ENCODE measurements around the gene TEAD4.
A peak's percentile ranks its signal among the peaks of the same experiment; 100 is the strongest.

TEAD4 gene

GRCh38 chr12:2960390-2960956, 1.3 kb downstream of the TEAD4 start:
- peak overlapping the region; percentile 99 for H3K27ac ChIP-seq
- TF ChIP-seq, protein P1, sequence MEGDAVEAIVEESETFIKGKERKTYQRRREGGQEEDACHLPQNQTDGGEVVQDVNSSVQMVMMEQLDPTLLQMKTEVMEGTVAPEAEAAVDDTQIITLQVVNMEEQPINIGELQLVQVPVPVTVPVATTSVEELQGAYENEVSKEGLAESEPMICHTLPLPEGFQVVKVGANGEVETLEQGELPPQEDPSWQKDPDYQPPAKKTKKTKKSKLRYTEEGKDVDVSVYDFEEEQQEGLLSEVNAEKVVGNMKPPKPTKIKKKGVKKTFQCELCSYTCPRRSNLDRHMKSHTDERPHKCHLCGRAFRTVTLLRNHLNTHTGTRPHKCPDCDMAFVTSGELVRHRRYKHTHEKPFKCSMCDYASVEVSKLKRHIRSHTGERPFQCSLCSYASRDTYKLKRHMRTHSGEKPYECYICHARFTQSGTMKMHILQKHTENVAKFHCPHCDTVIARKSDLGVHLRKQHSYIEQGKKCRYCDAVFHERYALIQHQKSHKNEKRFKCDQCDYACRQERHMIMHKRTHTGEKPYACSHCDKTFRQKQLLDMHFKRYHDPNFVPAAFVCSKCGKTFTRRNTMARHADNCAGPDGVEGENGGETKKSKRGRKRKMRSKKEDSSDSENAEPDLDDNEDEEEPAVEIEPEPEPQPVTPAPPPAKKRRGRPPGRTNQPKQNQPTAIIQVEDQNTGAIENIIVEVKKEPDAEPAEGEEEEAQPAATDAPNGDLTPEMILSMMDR (conservative IDR thresholded peaks at IDR 0.05): no peak

DNA sequence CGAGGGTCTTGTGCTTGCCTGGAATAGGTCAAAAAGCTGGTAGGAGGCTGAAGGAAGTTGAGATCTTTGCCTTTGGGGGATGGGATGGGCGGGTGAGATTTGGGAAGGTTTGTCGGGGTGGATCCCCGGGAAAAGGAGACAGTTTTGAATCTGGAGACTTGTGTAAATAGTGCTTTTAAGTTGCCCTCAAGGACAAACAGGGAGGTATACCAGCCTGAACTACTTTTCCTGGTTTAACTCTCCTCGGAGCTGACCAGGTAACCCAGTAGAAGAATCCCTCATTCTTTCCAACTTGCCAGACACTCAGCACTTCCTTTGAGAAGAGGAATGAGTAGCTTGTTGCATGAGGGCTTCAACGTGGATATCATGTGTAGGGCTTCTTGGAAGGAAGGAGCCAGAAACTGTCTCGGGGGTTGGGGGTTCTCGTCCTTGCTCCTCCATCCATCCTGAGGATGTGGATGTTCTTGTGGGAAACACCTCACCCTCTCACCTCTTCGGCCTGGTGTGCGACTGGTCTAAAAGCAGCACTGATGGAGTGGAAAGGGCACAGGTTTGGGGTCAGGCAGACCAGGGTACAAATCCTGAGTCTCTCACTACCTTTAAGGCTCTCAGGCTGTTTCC, 1.9 kb downstream of the TEAD4 start:
- TF ChIP-seq, protein P1 (conservative IDR thresholded peaks at IDR 0.05): no peak
- peak overlapping the region; percentile 99 for H3K27ac ChIP-seq

DNA sequence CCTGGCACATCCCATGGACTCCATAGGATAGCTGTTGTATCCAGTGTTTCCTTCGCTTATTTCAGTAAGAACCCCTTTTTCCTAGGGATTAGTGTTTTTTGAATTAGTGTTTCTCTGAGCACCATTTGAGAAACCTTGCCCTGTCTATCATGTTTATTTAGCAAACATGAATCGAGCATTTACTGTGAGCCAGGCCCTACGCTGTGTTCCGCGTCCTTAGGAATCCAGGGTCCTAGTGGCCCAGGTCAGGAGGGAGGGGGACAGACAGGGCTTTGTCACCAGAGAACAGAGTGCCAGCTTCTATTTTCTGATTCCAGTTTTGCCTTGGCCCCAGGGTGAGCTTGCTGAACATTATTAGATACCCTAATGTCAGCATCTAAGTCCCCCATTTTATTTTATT, 2.5 kb downstream of the TEAD4 start:
- H3K27ac ChIP-seq: peak overlapping the region; percentile 99
- TF ChIP-seq, protein P1 (conservative IDR thresholded peaks at IDR 0.05): no peak

DNA sequence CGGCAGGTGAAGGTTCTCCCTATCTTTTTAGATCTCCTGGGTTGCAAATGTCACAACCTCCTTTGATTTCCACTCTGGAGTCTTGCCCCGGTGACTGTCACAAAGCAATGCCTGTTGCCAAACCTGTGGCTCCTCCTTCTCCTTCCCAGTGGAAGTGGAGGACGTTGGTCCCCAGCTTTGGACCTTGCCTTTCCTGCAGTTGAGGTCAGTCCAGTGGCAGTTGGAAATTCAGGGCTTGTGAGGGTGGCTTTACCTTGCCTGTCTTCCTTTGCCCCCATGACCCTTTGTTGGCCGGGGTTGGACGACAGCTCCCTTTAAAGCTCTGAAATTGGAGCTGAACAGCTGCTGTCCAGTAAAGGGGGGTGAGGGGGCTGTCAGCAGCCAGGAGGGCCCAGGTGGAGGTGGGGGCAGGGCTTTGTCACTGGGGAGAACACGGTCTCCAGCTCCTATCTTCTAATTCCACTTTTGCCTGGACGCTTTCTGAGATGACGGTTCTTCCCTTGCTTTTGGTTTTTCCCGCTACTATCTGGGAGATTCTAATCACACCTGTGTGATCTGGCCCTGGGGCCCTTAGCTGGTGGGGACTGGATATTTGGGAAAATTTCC, 4.1 kb downstream of the TEAD4 start:
- H3K27ac ChIP-seq: no peak overlapping the region

DNA sequence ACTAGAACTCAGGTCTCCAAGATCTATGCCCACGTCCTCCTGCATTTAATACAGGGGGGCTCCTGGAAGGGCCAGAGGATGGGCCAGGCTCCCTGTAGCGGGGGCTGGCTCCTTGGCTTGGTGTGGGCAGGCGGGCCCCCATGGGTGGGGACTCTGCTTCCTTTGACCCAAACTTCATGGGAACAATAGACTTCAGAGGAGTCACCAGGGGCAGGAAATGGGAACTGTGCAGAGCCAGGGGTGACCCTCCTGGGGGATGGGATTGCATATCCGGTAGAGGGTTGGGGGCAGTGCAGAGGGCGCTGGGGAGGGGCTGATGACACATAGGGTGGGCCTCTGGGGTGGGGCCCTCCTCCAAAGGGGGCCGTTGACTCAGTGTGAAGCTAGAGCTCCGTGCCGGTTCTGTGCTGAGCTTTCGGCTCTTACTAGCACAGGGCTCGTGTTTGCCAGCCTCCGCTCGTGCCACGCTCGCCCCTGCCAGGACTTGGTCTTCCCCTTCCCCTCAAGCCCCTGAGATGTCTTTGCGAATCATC, 4.6 kb downstream of the TEAD4 start:
- no peak overlapping the region for H3K27ac ChIP-seq
- TF ChIP-seq, protein P1 (conservative IDR thresholded peaks at IDR 0.05): no peak

More for the DNA sequence above, 4.1 kb downstream of the TEAD4 start:
- TF ChIP-seq, protein P1 (conservative IDR thresholded peaks at IDR 0.05): no peak

GRCh38 chr12:2967651-2968050, 8.5 kb downstream of the TEAD4 start:
- no peak overlapping the region for H3K27ac ChIP-seq
- TF ChIP-seq, protein P1 (conservative IDR thresholded peaks at IDR 0.05): no peak

- TF ChIP-seq, protein P1 (conservative IDR thresholded peaks at IDR 0.05): no peak
- no peak overlapping the region for H3K27ac ChIP-seq
These were observed 11.5 kb downstream of the TEAD4 start for GRCh38 chr12:2970744-2971143.

All from VCaP (cell line).